Naive thymus-derived CD8-positive, alpha-beta T cell (primary cell): ENCODE measurements around the gene CSNK2A1. TPM values are rescaled to one million over a fixed set of nuclear protein-coding genes. Genes with fewer than 3 reads are reported as not detected.
"Not testable (repeated sequence)": the region's sequence is repeated elsewhere in the genome, so short reads cannot be mapped to it uniquely, and the experiment has no call there.

Source experiments
- ATAC-seq, 2 donors: fragments of 150-1000 bp; cut with Tn5 transposase in 1 of 2; sonication (Bioruptor Pico), chemical (Tn5 transposase) in 1 of 2; 1 replicate in 1 of 2; 2 replicates in 1 of 2; pipeline ENCODE4 v1.10.0; 2021; ENCODE audit warnings: mild to moderate bottlenecking in 2 of 2, moderate library complexity in 2 of 2
- POLR2A ChIA-PET: fragments of 350-600 bp; sonication (Branson Sonifier 250); formaldehyde crosslinking; loops from one replicate; lab custom pipeline; 2021; ENCODE audit warnings: antibody characterized with exemption; lab: Charles Lee
- DNase-seq, 10 donors: peaks; one replicate each; pipeline versions ENCODE4 v3.0.0 to v3.0.0-alpha.2; 2020 to 2022
- H3K27ac Mint-ChIP-seq, 10 donors: one replicate each; pipeline ENCODE4 v1.8.0; 2020 to 2022; ENCODE audit warnings: mild to moderate bottlenecking in 10 of 10, mixed read lengths in 10 of 10, moderate library complexity in 4 of 10, inconsistent platforms in 1 of 10
- H3K27me3 Mint-ChIP-seq, 5 donors: one replicate each; pipeline ENCODE4 v1.8.0; 2021 to 2022; ENCODE audit warnings: mixed read lengths in 5 of 5
- H3K36me3 Mint-ChIP-seq, 3 donors: one replicate each; pipeline ENCODE4 v1.8.0; 2020 to 2022; ENCODE audit warnings: mixed read lengths in 3 of 3, mild to moderate bottlenecking in 2 of 3, inconsistent platforms in 1 of 3
- H3K4me1 Mint-ChIP-seq, 4 donors: one replicate each; pipeline ENCODE4 v1.8.0; 2021 to 2022; ENCODE audit warnings: mixed read lengths in 4 of 4
- H3K4me3 Mint-ChIP-seq, 10 donors: one replicate each; pipeline ENCODE4 v1.8.0; 2020 to 2022; ENCODE audit warnings: mild to moderate bottlenecking in 10 of 10, mixed read lengths in 10 of 10, moderate library complexity in 6 of 10, inconsistent platforms in 1 of 10
- H3K9me3 Mint-ChIP-seq, 9 donors: one replicate each; pipeline ENCODE4 v1.8.0; 2020 to 2022; ENCODE audit warnings: mixed read lengths in 9 of 9, mild to moderate bottlenecking in 3 of 9, inconsistent platforms in 1 of 9, moderate library complexity in 1 of 9
- polyA plus RNA-seq, 3 donors: library from polyadenylated mRNA; unstranded; fragments of 300-500 nt; fragmentation: Illumina TruSeq; gene quantifications; one replicate each; pipeline ENCODE4 v1.2.3, GENCODE V29; 2021
- total RNA-seq, 8 experiments: library from RNA in 2 of 8; stranded (reverse) in 2 of 8; gene quantifications; one replicate each; pipeline ENCODE4 v1.2.3 and lab custom pipeline; 2021 to 2026

CSNK2A1 gene
- total RNA-seq (10 to 100 TPM; 91.8 to 93.8 TPM), polyA plus RNA-seq (10 to 100 TPM; 49.6 to 52.0 (median 49.7) TPM), total RNA-seq (lab: John Stamatoyannopoulos, UW) (86.2 to 261 (median 124) reads per million in 6 experiments)

DNA sequence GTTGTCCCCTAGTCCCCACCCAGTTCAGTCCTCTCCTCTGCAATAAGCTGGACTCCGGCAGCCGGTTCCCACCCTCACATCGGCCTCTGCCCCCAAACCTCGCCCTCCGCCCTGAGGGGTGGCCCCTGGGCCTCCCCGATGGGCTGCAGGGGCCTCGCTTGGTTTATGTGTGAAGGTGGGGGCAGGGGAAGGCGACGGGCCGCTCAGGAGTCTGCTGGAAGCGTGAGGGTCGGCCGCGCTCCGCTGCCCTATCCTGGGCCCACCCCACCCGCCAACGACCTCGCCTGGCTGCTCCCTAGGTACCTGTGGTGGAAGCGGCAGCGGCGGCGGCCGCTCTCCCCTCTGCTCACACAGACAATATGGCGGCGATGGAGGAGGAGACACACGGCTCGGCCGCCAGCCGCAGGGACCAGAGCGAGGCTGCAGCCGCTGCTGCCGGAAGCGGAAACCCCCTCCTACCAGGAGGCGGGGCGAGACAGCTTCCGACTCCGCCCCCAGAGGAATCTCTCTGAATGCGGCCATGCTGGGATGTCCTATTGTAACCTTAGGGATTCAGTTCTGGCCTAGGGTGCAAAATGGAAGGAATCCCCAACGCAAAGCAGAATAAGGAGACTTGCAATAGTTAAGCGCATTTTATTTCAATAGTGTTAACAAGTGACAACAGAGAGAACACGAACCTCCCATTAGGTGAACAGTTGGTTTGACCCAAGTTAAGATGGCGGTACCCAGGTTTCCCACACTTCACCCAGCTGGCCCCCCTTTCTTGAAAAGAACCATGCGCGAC, at the start of gene CSNK2A1:
Gene CSNK2A1 (minus strand): TSS at position 422 of the 784 bp plus-strand sequence. CDS start 35,239 bp downstream, outside the sequence.
- POLR2A ChIA-PET = interaction anchor here (0.5 to 1.5 kb wide), 11 partner anchors 8 to 246 kb away, joined by 3 to 10 read pairs (median 3); partner anchors contain the start of genes SOX12, TBC1D20 and ZCCHC3
- H3K36me3 Mint-ChIP-seq = peaks cover 0 to 16% (median 7%) of the 10 kb centered on the region in 3 donors
- DNase-seq (peak; percentile 93 to 100 (median 96)), ATAC-seq (peak; percentile 94)
- peak within 1 kb of the TSS; percentile 98 to 100 (median 99) for H3K27ac Mint-ChIP-seq
- H3K4me3 Mint-ChIP-seq = peak within 1 kb of the TSS; percentile 81 to 99 (median 96)
- H3K27me3 Mint-ChIP-seq = peaks cover 0 to 5% (median 4%) of the 10 kb centered on the region in 5 donors
- H3K9me3 Mint-ChIP-seq = peaks cover 0 to 8% (median 0%) of the 10 kb centered on the region in 9 donors
- peaks cover 27 to 59% (median 55%) of the 10 kb centered on the region in 4 donors for H3K4me1 Mint-ChIP-seq

DNA sequence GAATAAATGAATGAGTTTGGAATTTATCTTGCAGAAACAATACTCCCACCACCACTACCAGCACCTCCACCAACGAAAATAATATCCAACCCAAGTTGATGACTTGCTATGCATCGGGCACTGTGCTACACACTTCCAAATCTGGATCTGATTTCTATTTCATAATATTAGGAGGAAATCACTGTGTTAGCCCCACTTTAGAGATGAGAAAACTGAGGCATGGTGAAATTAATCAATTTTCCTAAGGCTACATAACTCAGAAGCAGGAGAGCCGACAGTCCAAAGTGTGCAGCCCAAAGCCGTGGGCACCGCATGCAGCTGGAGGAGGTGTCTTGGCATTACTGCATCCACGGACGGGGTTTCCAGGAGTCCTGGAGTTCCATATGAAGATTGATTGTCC, 48.9 kb upstream of the CSNK2A1 start:
- no peaks in the 10 kb centered on the region for H3K36me3 Mint-ChIP-seq
- no peak for ATAC-seq
- H3K9me3 Mint-ChIP-seq = no peaks in the 10 kb centered on the region
- no peaks in the 10 kb centered on the region for H3K4me1 Mint-ChIP-seq
- H3K4me3 Mint-ChIP-seq = no peak overlapping the region
- peaks cover 2 to 33% (median 27%) of the 10 kb centered on the region in 5 donors for H3K27me3 Mint-ChIP-seq
- POLR2A ChIA-PET = no interaction called here
- DNase-seq = no peak
- H3K27ac Mint-ChIP-seq = no peak overlapping the region

DNA sequence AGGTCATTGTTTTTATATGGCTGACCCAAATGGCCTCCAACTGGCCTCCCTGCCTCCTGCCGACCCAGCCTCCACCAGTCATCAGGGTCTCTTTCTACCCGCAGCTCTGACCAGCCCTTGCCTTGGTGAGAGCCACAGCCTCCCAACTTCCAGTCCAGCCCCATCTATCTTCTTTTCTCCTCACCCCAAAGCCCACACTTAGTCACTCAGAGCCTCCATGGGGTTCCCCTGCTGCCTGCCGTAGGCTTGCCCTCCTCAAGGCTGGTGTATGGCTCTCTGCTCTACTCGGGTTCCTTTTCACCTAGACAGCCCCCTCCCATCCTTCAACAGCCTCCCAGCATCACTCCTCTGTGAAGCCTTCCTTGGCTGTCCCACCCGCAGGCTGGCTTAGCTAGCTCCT, 48.4 kb upstream of the CSNK2A1 start:
- ATAC-seq = no peak
- no peak for DNase-seq
- Mint-ChIP-seq H3K4me3 (no peak overlapping the region), H3K9me3 (no peaks in the 10 kb centered on the region), H3K36me3 (no peaks in the 10 kb centered on the region), H3K27ac (no peak overlapping the region), H3K27me3 (peaks cover 2 to 30% (median 27%) of the 10 kb centered on the region in 5 donors), H3K4me1 (no peaks in the 10 kb centered on the region)
- POLR2A ChIA-PET = no interaction called here

DNA sequence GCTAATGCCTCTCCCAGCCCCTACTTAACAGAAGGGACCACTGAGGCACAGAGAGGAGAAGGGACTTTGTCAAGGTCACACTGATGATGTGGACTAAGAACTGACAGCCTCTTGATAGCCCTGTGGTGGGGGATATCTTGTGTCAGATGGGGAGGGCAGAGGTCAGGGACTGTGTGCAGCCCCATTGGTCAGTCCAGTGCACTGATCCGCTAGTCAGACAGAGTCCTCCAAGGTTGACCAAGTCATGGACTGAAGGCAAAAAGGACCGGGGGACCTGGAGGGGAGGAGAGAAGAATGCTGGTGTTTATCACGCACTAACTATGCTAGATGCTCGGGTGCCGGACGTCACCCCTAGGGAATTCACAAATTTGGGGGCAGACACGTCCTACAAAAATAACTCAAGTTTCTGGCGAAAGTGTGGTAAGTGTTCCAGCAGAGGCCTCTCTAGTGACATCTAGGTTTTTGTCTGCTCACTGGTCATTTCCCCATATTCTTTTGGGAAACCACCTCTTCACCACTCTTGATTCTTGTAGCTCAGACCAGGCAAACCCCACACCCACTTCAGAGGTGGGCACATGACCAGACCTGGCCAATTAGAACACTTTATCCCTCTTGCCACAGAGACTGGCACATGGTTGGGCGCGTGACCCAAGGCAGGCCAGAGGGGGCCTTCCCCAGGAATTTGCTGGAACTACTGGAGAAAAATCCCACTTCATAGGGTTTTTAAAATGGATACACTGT, 45.5 kb upstream of the CSNK2A1 start:
- Mint-ChIP-seq H3K9me3 (no peaks in the 10 kb centered on the region), H3K36me3 (no peaks in the 10 kb centered on the region), H3K4me3 (no peak overlapping the region), H3K27me3 (peaks cover 10 to 45% (median 30%) of the 10 kb centered on the region in 5 donors), H3K4me1 (no peaks in the 10 kb centered on the region), H3K27ac (no peak overlapping the region)
- POLR2A ChIA-PET = no interaction called here
- no peak for DNase-seq
- ATAC-seq = no peak

DNA sequence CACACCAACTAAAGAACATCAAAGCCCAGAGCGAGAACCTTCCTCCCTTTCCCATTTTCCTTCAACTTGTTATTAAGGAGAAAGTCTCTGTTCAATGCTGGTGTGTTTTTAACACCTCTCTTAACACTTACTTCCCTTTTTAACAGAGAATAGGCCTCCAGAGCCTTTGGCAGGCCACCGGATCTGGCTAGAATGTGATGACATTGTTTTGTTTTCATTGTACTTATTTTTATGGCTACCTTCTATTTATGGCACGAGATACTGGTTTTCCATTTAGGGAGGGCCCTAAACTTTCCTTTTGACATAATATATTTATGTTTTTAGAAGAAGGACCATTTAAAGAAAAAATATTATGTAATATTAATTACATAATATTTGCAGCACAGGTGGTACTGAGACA, 44.9 kb upstream of the CSNK2A1 start:
- peaks cover 10 to 45% (median 28%) of the 10 kb centered on the region in 5 donors for H3K27me3 Mint-ChIP-seq
- ATAC-seq = no peak
- no peaks in the 10 kb centered on the region for H3K9me3 Mint-ChIP-seq
- H3K36me3 Mint-ChIP-seq = no peaks in the 10 kb centered on the region
- POLR2A ChIA-PET = no interaction called here
- no peaks in the 10 kb centered on the region for H3K4me1 Mint-ChIP-seq
- no peak for DNase-seq
- H3K27ac Mint-ChIP-seq = no peak overlapping the region
- H3K4me3 Mint-ChIP-seq = no peak overlapping the region

DNA sequence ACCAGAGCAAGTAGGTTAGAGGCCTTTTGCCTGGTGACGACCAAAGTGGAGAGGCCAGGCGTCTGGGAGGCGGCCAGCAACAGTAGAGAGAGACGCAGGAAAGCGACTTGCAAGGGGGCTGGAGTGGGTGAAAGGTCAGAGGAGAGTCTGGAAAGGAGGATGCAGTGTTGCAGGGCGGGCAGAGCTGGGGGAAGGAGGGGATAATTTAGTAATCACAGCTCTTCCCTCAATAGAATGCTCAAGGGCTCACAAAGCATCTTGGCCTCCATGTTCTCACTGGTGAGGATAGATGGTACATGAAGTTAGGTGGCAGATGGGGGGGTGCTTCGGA, 41.3 kb upstream of the CSNK2A1 start:
- Mint-ChIP-seq H3K4me1 (no peaks in the 10 kb centered on the region), H3K36me3 (no peaks in the 10 kb centered on the region), H3K27me3 (peaks cover 8 to 23% (median 16%) of the 10 kb centered on the region in 5 donors), H3K9me3 (peaks cover 0 to 2% (median 0%) of the 10 kb centered on the region in 9 donors), H3K4me3 (no peak overlapping the region), H3K27ac (no peak overlapping the region)
- ATAC-seq = no peak
- DNase-seq = no peak
- POLR2A ChIA-PET = no interaction called here

DNA sequence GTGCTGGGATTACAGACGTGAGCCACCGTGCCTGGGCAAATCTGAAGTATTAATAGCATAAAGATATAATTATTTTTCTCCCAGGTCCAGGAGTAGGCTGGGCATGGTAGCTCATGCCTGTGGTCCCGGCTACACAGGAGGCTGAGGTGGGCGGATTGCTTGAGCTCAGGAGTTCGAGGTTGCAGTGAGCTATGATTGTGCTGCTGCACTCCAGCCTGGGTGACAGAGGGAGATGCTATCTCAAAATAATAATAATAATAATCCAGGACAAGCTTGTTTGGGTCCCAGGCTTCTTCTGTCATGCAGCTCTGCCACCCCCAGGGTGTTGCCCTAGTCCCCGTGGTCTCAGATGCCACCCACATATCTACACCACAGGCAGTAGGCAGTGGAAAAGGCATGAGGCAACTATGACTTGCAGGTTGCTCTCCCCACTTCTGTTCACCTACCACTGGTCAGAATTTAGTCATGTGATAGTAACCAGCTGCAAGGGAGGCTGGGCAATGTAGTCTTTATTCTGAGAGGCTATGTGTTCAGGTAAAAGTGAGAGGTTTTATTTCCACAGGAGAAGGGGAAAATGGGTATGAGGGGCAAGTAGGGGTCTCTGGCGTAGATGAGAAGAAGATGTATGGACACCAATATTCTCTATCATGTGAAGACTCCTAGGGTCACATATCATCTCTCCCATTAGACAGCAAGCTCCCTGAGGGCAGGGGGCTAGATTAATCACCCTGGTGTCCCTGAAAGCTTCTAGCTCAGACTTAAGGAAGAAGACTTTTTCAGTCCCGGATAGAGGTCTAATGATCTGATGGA, 40.8 kb upstream of the CSNK2A1 start:
- ATAC-seq (no peak), DNase-seq (no peak)
- POLR2A ChIA-PET = no interaction called here
- Mint-ChIP-seq H3K27ac (no peak overlapping the region), H3K27me3 (peaks cover 8 to 23% (median 15%) of the 10 kb centered on the region in 5 donors), H3K36me3 (no peaks in the 10 kb centered on the region), H3K9me3 (peaks cover 0 to 2% (median 0%) of the 10 kb centered on the region in 9 donors), H3K4me3 (no peak overlapping the region), H3K4me1 (no peaks in the 10 kb centered on the region)

DNA sequence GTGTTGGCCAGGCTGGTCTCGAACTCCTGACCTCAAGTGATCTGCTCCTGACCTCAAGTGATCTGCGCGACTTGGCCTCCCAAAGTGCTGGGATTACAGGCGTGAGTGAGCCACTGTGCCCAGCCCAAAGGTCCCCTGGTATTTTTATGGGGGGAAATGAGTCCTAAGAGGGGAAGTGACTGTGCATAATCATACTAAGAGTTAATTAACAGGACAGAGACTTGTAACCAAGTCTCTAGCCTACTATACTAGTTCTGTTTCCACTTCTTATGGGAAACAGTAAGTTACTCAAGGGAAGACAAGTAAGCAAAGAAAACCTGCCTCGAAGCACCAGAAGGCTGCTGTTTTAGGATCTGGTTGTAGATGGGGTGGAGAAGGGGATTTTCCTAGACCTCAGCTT, 38.6 kb upstream of the CSNK2A1 start:
- H3K36me3 Mint-ChIP-seq = no peaks in the 10 kb centered on the region
- peaks cover 8 to 23% (median 15%) of the 10 kb centered on the region in 5 donors for H3K27me3 Mint-ChIP-seq
- peaks cover 0 to 2% (median 0%) of the 10 kb centered on the region in 9 donors for H3K9me3 Mint-ChIP-seq
- H3K4me1 Mint-ChIP-seq = no peaks in the 10 kb centered on the region
- no peak overlapping the region for H3K27ac Mint-ChIP-seq
- no peak overlapping the region for H3K4me3 Mint-ChIP-seq
- ATAC-seq (no peak), DNase-seq (no peak)
- POLR2A ChIA-PET = no interaction called here

DNA sequence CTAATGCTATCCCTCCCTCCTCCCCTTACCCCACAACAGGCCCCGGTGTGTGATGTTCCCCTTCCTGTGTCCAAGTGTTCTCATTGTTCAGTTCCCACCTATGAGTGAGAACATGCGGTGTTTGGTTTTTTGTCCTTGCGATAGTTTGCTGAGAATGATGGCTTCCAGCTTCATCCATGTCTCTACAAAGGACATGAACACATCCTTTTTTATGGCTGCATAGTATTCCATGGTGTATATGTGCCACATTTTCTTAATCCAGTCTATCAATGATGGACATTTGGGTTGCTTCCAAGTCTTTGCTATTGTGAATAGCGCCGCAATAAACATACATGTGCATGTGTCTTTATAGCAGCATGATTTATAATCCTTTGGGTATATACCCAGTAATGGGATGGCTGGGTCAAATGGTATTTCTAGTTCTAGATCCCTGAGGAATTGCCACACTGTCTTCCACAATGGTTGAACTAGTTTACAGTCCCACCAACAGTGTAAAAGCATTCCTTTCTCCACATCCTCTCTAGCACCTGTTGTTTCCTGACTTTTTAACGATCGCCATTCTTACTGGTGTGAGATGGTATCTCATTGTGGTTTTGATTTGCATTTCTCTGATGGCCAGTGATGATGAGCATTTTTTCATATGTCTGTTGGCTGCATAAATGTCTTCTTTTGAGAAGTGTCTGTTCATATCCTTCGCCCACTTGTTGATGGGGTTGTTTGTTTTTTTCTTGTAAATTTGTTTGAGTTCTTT, 35.5 kb upstream of the CSNK2A1 start:
- ATAC-seq, POLR2A ChIA-PET, DNase-seq, H3K36me3 Mint-ChIP-seq, H3K4me3 Mint-ChIP-seq, H3K9me3 Mint-ChIP-seq, H3K4me1 Mint-ChIP-seq, H3K27ac Mint-ChIP-seq: not testable (repeated sequence)
- peaks cover 9 to 22% (median 10%) of the 10 kb centered on the region in 5 donors for H3K27me3 Mint-ChIP-seq

DNA sequence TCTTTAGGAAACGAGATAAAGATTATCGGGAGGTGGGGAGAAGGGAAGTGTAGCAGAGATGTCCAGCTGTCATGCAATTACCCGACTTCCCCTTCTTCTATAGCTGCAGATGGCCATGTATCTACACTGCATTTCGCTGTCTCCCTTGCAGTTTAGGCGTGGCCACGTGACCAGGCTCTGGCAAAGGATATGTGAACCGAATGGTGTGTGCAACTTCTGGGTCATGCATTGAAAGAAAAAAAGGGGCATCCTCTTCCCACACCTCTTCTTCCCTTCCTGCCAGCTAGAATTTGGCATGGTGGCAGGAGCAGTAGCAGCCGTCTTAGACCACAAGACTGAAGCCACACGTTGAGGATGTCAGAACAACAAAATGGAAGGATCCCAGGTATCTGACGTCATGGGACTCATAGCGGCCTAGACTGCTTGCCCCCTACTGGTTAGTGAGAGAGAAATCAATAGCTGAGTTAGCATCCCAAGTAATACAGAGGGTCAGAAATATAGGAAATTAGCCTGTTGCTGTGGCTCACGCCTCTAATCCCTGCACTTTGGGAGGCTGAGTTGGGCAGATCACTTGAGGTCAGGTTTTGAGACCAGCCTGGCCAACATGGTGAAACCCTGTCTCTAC, 33.7 kb upstream of the CSNK2A1 start:
- no peak overlapping the region for H3K27ac Mint-ChIP-seq
- POLR2A ChIA-PET = interaction anchor here (0.6 kb wide), 1 partner anchor 241 kb away, joined by 3 read pairs; no protein-coding TSS in a partner anchor
- peaks cover 0 to 2% (median 0%) of the 10 kb centered on the region in 4 donors for H3K4me1 Mint-ChIP-seq
- no peaks in the 10 kb centered on the region for H3K36me3 Mint-ChIP-seq
- no peaks in the 10 kb centered on the region for H3K9me3 Mint-ChIP-seq
- H3K4me3 Mint-ChIP-seq = no peak overlapping the region
- DNase-seq (no peak), ATAC-seq (no peak)
- H3K27me3 Mint-ChIP-seq = peaks cover 10 to 32% (median 25%) of the 10 kb centered on the region in 5 donors

DNA sequence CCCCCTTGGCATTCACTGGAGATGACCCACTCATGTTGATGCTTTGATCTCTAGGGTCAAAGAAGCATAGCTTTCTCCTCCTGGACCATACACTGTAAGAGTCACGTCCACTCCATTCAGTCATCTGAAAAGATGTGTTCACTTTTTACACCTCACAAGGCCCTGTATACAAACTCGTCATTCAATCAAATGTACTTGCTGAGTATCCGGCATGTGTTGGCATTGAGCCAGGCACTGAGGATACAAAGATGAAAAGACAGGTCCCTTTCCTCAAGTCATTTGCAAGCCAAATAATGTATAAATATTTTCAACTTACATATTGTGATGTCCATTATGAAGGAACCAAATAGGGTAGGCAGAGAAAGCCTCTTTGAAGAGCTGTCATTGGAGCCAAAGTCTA, 32.6 kb upstream of the CSNK2A1 start:
- Mint-ChIP-seq H3K4me3 (no peak overlapping the region), H3K27me3 (peaks cover 15 to 39% (median 28%) of the 10 kb centered on the region in 5 donors), H3K27ac (no peak overlapping the region), H3K9me3 (no peaks in the 10 kb centered on the region), H3K36me3 (no peaks in the 10 kb centered on the region), H3K4me1 (peaks cover 0 to 2% (median 0%) of the 10 kb centered on the region in 4 donors)
- POLR2A ChIA-PET = no interaction called here
- DNase-seq (no peak), ATAC-seq (no peak)
